ENCODE data around the gene KRTDAP.

The KRTDAP gene

GRCh38 chr19:35490364-35490763 is at the start of gene KRTDAP:
TSS of gene KRTDAP (minus strand) at chr19:35490464. CDS start at chr19:35490442, 22 bp downstream.
- DNase-seq (ENCODE audit: low read depth in 2 of 2), result no peak

- no peak for DNase-seq (ENCODE audit: low read depth in 2 of 2)
Measured at GRCh38 chr19:35539850-35540249, 49.6 kb upstream of the KRTDAP start.

- DNase-seq (ENCODE audit: low read depth in 2 of 2), result no peak
Measured at GRCh38 chr19:35539314-35539713, 49.0 kb upstream of the KRTDAP start.

GRCh38 chr19:35534803-35535480 is 44.7 kb upstream of the KRTDAP start:
- no peak for DNase-seq (ENCODE audit: low read depth in 2 of 2)

GRCh38 chr19:35533822-35534392 is 43.6 kb upstream of the KRTDAP start:
- DNase-seq (ENCODE audit: low read depth in 2 of 2), result no peak

GRCh38 chr19:35533201-35533821 is 43.0 kb upstream of the KRTDAP start, which contains the start of gene GAPDHS:
TSS of gene GAPDHS (plus strand) at chr19:35533456. CDS start at chr19:35533528, 72 bp downstream.
- no peak for DNase-seq (ENCODE audit: low read depth in 2 of 2)

GRCh38 chr19:35531291-35531690 is 41.0 kb upstream of the KRTDAP start:
- no peak for DNase-seq (ENCODE audit: low read depth in 2 of 2)

GRCh38 chr19:35529241-35530218 is 39.3 kb upstream of the KRTDAP start:
- DNase-seq (ENCODE audit: low read depth in 2 of 2), result no peak

GRCh38 chr19:35528218-35529038 is 38.2 kb upstream of the KRTDAP start, which contains the start of gene SBSN:
TSS of gene SBSN (minus strand) at chr19:35528311. CDS start at chr19:35528281, 30 bp downstream.
- DNase-seq (ENCODE audit: low read depth in 2 of 2), result no peak

GRCh38 chr19:35525873-35526272 is 35.6 kb upstream of the KRTDAP start:
- DNase-seq (ENCODE audit: low read depth in 2 of 2), result no peak

- no peak for DNase-seq (ENCODE audit: low read depth in 2 of 2)
Measured at GRCh38 chr19:35524181-35524837, 34.0 kb upstream of the KRTDAP start.

GRCh38 chr19:35522745-35523327 is 32.6 kb upstream of the KRTDAP start:
- DNase-seq (ENCODE audit: low read depth in 2 of 2), result no peak

- no peak for DNase-seq (ENCODE audit: low read depth in 2 of 2)
Measured at GRCh38 chr19:35521124-35521743, 31.0 kb upstream of the KRTDAP start.

GRCh38 chr19:35519291-35519690 is 29.0 kb upstream of the KRTDAP start:
- no peak for DNase-seq (ENCODE audit: low read depth in 2 of 2)

- DNase-seq (ENCODE audit: low read depth in 2 of 2), result no peak
Measured at GRCh38 chr19:35518313-35518712, 28.0 kb upstream of the KRTDAP start.

GRCh38 chr19:35517342-35517741 is 27.1 kb upstream of the KRTDAP start:
- no peak for DNase-seq (ENCODE audit: low read depth in 2 of 2)

- DNase-seq (ENCODE audit: low read depth in 2 of 2), result no peak
Measured at GRCh38 chr19:35516310-35516709, 26.0 kb upstream of the KRTDAP start.

GRCh38 chr19:35514282-35514809 is 24.1 kb upstream of the KRTDAP start:
- DNase-seq (ENCODE audit: low read depth in 2 of 2), result no peak

GRCh38 chr19:35513628-35514281 is 23.5 kb upstream of the KRTDAP start, which contains the start of gene DMKN:
TSS of gene DMKN (minus strand) at chr19:35513649. CDS start at chr19:35513475, 174 bp downstream.
- DNase-seq (ENCODE audit: low read depth in 2 of 2), result no peak

All from stimulated activated CD4-positive, alpha-beta T cell treated with anti-CD3 and anti-CD28 coated beads, Interleukin-4, amount 100 ng/mL, for 48 hours (primary cell).